HG02759 (cell line): ENCODE measurements around the gene BCL2A1.
A peak's percentile ranks its signal among the peaks of the same experiment; 100 is the strongest.
"Not testable (repeated sequence)": the region's sequence is repeated elsewhere in the genome, so short reads cannot be mapped to it uniquely, and the experiment has no call there.

Experiments
- ATAC-seq: cut with Tn5 transposase; IDR thresholded peaks from one replicate; pipeline ENCODE4 v1.9.1; 2021; ENCODE audit warnings: mild to moderate bottlenecking, moderate library complexity; ENCODE audit not compliant: unreplicated experiment

Gene BCL2A1

DNA sequence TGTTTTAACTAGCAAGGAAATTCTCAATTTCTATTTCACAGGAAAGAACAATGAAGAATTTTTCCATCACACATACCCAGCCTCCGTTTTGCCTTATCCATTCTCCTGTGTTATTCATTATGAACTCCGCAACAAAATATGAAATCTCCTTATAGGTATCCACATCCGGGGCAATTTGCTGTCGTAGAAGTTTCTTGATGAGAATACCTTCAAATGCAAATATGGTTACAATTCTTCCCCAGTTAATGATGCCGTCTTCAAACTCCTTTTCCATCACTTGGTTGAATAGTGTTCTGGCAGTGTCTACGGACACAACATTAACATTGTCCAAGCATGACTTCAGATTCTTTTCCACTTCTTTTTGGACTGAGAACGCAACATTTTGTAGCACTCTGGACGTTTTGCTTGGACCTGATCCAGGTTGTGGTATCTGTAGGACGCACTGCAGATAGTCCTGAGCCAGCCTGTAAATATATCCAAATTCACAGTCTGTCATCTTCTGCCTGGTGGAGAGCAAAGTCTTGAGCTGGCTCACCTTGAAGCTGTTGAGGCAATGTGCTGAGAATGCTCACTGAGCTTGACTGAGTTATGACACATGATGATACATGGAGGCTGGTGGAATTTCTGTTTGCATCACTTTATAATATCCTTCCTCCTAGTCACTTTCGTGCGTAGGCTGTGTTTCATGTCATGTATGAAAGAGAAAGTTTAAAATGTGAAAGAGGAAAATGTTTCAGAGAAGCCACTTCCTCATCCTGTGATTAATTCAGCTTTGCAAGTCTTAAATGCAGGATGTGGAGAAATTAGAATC lies at the start of gene BCL2A1:
TSS of gene BCL2A1 (minus strand) at position 573 of the 811 bp plus-strand sequence. CDS start at position 496, 77 bp downstream.
- ATAC-seq: peak; percentile 62

DNA sequence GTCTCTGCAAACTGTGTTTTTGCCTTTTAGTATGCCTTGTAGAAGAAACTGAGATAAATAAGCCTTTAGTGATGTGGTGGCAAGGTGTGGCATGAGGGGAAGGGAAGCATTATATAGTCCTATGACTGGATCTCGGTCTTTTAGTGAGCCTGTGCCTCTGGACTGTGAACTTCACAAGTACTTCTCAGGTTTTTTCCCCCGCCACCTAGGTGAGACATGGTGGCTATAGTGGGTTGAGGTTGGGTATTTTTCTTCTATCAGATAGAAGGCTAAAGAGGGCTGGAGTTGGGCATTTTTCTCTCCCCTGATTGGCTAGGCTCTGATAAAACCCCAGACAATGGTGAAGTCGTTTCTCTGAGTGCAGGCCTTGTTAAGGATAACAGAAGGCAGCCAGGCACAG lies 49.7 kb upstream of the BCL2A1 start:
- no peak for ATAC-seq

- not testable (repeated sequence) for ATAC-seq
Observed at GRCh38 chr15:80020149-80020548, 49.2 kb upstream of the BCL2A1 start.

GRCh38 chr15:80019168-80019745 lies 48.3 kb upstream of the BCL2A1 start:
- ATAC-seq: no peak

DNA sequence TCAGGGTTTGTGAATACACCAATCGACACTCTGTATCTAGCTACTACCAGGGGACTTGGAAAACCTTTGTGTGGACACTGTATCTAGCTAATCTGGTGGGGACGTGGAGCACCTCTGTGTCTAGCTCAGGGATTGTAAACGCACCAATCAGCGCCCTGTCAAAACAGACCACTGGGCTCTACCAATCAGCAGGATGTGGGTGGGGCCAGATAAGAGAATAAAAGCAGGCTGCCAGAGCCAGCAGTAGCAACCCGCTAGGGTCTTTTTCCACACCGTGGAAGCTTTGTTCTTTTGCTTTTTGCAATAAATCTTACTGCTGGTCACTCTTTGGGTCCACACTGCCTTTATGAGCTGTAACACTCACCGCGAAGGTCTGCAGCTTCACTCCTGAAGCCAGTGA lies 46.1 kb upstream of the BCL2A1 start:
- not testable (repeated sequence) for ATAC-seq

DNA sequence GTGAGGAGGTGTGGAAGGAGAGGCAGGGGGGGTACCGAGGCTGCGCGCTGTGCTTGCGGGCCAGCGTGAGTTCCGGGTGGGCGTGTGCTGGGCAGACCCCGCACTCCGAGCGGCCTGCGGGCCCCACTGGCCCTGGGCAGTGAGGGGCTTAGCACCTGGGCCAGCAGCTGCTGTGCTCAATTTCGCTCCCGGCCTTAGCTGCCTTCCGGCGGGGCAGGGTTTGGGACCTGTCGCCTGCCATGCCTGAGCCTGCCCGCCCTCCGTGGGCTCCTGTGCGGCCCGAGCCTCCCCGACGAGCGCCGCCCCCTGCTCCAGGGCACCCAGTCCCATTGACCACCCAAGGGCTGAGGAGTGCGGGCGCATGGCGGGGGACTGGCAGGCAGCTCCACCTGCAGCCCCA lies 45.5 kb upstream of the BCL2A1 start:
- not testable (repeated sequence) for ATAC-seq

DNA sequence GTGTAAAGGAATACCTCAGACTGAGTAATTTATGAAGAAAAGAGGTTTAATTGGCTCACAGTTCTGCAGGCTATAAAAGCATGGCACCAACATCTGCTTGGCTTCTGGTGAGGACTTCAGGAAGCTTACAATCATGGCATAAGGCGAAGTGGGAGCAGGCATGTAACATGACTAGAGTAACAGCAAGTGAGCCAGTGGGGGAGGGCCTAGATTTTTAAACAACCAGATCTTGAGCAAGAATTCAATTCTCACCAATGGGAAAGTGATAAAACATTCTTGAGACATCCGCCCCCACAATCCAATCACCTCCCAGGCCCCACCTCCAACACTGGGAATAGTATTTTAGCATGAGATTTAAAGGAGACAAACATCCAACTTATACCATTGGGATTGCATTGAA lies 44.2 kb upstream of the BCL2A1 start:
- ATAC-seq: no peak

GRCh38 chr15:80014186-80014585 lies 43.2 kb upstream of the BCL2A1 start:
- ATAC-seq: not testable (repeated sequence)

- no peak for ATAC-seq
Observed at GRCh38 chr15:80012060-80012726, 41.2 kb upstream of the BCL2A1 start.

DNA sequence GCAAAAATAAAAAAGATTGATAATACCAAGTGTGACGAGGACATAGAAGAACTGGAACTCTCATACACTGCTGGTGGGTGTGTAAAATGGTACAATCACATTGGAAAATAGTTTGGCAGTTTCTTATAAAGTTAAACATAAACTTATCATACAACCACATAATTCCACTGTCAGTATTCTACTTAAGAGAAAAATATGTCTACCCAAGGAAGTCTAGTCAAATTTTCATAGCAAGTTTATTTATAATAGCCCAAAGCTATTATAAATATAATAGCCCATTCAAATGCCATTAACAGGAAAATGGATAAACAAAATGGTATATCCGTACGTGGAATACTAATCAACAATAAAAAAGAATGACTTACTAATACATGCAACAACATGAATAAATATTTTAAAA lies 40.6 kb upstream of the BCL2A1 start:
- ATAC-seq: no peak

- peak; percentile 75 for ATAC-seq
Observed at GRCh38 chr15:80011041-80011523, 40.1 kb upstream of the BCL2A1 start.

DNA sequence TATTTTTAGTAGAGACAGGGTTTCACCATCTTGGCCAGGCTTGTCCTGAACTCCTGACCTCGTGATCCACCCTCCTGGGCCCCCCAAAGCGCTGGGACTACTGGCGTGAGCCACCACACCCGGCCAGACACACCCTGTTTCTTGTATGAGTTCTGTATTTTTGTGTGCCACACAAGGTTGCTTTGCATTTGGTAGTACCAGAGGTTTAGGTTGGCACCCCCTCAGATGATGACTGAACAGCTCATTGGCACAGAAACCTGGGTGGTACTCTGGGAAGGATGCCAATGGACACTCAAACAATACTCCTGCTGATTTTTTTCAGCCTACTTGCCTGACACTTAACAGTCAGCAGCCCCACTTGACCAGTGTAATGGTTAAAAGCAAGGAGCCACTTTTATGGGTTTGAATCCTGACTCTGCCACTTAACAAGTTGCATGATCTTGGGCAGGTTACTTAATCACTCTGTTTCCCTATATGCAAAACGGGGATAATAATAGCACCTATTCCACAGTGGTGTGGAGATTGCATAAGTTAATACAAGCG lies 39.2 kb upstream of the BCL2A1 start:
- no peak for ATAC-seq

- ATAC-seq: no peak
Observed at GRCh38 chr15:80007532-80007931, 36.5 kb upstream of the BCL2A1 start.

GRCh38 chr15:80006946-80007345 lies 36.0 kb upstream of the BCL2A1 start:
- no peak for ATAC-seq

DNA sequence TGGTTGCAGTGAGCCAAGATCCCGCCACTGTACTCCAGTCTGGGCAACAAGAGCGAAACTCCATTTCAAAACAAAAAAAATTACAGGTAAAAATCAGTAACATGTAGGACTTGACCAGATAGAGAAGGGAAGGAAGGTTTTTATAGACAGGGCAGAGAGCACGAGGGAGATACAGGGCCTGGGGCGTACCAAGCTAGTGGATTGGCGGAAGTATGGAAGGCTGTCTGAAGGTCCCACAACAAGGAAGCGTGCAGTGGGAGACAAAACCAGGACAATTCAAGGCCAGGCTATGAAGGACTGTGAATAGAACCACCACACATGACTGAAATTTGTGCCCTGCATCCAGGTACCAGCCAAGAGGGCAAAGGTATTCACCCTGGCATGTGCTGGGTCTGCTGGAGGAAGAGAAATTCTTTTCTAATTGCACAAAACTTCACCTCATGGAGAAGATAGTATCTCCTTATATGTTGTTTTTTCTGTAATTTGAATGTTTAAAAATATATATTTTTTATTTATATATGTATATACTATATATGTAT lies 33.0 kb upstream of the BCL2A1 start:
- ATAC-seq: no peak

DNA sequence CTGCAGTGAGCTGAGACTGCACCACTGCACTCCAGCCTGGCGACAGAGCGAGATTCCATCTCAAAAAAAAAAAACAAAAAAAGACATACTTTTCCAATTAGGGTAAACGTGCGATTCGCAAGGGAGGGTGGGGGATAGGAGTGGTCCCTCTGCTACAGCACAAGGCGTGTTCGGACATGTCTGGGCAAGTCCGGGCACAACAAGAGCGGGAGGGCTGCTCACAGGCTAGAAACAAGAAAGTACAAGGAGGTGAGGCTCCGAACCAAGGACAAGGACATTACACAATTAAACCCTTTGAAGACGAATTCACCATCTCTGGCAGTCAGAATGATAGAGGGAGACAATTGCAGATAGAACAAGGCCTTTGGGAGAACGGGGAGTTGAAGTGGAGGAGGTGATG lies 32.2 kb upstream of the BCL2A1 start:
- ATAC-seq: no peak

DNA sequence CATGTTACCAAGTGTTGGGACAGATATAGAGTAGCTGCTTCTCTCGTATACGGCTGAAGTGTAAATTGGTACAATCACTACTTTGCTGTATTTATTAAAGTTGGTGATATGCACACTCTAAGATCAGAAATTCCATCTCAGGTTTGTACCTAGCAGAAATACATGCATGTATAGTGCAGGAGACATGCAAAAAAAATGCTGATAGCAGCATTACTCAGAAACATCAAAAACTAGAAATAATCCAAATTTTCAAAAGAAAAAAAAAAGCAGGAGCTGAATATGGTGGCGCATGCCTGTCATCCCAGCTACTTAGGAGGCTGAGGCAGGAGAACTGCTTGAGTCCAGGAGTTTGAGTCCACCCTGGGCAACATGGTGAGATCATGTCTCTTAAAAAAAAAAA lies 31.3 kb upstream of the BCL2A1 start:
- no peak for ATAC-seq

DNA sequence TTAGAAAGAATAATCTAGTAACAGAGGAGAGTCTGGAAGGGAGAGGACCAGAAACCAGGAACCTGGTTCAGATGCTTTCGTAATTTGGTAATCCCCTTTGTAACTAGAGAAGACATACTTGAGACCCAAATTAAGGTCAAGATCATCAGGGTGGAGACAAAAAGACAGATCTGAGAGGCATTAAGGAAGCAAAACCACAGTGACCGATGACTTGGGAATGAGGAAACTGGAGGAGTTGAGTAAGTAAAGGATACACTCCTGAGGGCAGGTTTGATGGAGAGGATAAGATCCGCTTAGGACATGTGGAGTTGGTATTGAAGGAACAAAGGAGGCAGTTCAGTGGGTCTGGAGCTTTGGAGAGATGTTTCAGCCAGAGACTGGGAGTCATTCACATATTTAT lies 23.6 kb upstream of the BCL2A1 start:
- no peak for ATAC-seq

- ATAC-seq: no peak
Observed at GRCh38 chr15:79991826-79992225, 20.8 kb upstream of the BCL2A1 start.

DNA sequence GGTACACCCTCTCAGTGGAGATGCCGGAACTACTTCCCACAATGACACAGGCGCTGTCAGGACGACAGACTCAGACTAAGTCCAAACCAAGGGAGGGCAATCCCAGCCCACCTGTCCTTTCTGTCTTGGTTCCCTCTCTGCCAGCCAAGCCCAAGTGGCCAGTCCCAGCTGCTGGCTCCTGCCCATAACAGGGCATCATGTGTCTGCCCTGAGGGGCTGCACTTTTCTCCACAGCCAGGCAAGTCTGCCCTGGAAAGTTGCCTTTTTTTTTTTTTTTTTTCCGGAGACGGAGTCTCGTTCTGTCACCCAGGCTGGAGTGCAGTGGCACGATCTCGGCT lies 20.0 kb upstream of the BCL2A1 start:
- no peak for ATAC-seq

DNA sequence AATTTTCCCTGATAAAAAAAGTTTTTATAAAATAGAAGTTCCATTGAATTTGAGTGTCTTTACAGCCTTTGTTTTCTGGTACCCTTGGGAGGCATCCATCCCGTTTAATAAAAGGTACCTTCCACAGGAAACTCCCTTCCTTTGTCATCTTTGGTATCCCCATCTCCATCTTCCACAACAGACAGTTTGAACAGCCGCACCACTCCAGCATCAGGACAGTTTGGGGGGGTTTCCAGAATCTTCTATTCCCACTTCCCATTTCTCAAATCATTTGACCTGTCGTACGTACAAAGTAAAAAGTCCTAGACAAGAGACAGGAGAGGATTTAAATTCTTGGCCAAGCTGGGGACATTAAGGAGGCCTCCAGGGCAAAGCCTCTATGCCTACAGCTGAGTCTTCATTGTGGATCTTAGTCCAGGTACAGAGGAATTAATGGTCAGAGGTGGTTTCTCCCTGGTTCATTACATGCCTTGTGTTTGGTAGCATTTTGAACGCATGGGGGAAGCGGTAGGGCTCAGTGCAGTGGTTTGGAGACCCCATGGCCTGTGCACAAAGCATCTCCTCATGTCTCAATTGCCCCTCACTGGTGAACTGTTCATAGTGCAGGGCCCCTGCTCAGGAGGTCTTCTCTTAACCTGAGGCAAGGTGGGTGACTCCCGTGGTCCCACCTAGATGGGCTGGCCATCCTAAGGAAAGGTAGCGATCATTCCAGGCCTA lies 19.4 kb upstream of the BCL2A1 start:
- ATAC-seq: no peak
